Osteoblast (primary cell): ENCODE results near the gene CACHD1. TPM values are rescaled to one million over a fixed set of nuclear protein-coding genes. Genes with fewer than 3 reads are reported as not detected.

Source experiments
- DNase-seq: peaks from one replicate; pipeline ENCODE4 v3.0.0; 2011; ENCODE audit warnings: low spot score, mixed read lengths; ENCODE audit not compliant: insufficient read length; ENCODE audit errors: missing footprints
- H2AFZ ChIP-seq: 2 replicates; pipeline ENCODE4 v1.6.0; 2011; ENCODE audit warnings: mild to moderate bottlenecking, low read length
- H3K27ac ChIP-seq: 2 replicates; pipeline ENCODE4 v1.5.1; 2011; ENCODE audit warnings: mild to moderate bottlenecking, low read depth, low read length, moderate library complexity
- H3K27me3 ChIP-seq: 2 replicates; pipeline ENCODE4 v1.6.0; 2012; ENCODE audit warnings: mild to moderate bottlenecking, control low read depth, inconsistent platforms, low read length, moderate library complexity; ENCODE audit not compliant: insufficient read depth
- H3K36me3 ChIP-seq: 2 replicates; pipeline ENCODE4 v1.5.1; 2011; ENCODE audit warnings: mild to moderate bottlenecking, low read length, control low read depth, moderate library complexity; ENCODE audit not compliant: insufficient read depth
- H3K4me1 ChIP-seq: 2 replicates; pipeline ENCODE4 v1.5.1; 2011; ENCODE audit warnings: mild to moderate bottlenecking, low read length, control low read depth, moderate library complexity; ENCODE audit not compliant: insufficient read depth
- H3K4me2 ChIP-seq: 2 replicates; pipeline ENCODE4 v1.6.0; 2011; ENCODE audit warnings: mild to moderate bottlenecking, low read length; ENCODE audit not compliant: insufficient read depth
- H3K4me3 ChIP-seq: fragments of 200-600 bp; sonication (generic); 3 replicates; pipeline ENCODE4 v1.5.1; 2012; ENCODE audit warnings: mild to moderate bottlenecking, low read length, inconsistent platforms; ENCODE audit not compliant: insufficient read depth
- H3K79me2 ChIP-seq: 2 replicates; pipeline ENCODE4 v1.6.0; 2012; ENCODE audit warnings: mild to moderate bottlenecking, low read length, control low read depth, inconsistent platforms; ENCODE audit not compliant: insufficient read depth
- H3K9me3 ChIP-seq: 2 replicates; pipeline ENCODE4 v1.5.1; 2011; ENCODE audit warnings: low read depth, low read length, control low read depth
- H4K20me1 ChIP-seq: 2 replicates; pipeline ENCODE4 v1.6.0; 2012; ENCODE audit warnings: mild to moderate bottlenecking, low read length, control low read depth; ENCODE audit not compliant: insufficient read depth
- total RNA-seq: library from RNA; depleted of rRNA; stranded (reverse); fragments of >200 nt; gene quantifications from 2 replicates; pipeline ENCODE4 v1.2.3, GENCODE V29; 2012
- TF ChIP-seq, protein P1 (sequence below): IDR thresholded peaks from 2 replicates; pipeline ENCODE4 v1.5.1; 2011; ENCODE audit warnings: mild to moderate bottlenecking, low read depth, low read length, moderate library complexity; ENCODE audit errors: extremely low read depth

The CACHD1 gene
- total RNA-seq, 1 donor = 5.1 TPM

GRCh38 chr1:64526312-64526711, 56.4 kb downstream of the CACHD1 start:
- H2AFZ ChIP-seq = peak overlapping the region; percentile 64
- H3K27ac ChIP-seq = no peak overlapping the region
- no peaks in the 10 kb centered on the region for H3K36me3 ChIP-seq
- no peak for DNase-seq
- H4K20me1 ChIP-seq = no peaks in the 10 kb centered on the region
- no peaks in the 10 kb centered on the region for H3K9me3 ChIP-seq
- no peak overlapping the region for H3K4me3 ChIP-seq
- TF ChIP-seq, protein P1, sequence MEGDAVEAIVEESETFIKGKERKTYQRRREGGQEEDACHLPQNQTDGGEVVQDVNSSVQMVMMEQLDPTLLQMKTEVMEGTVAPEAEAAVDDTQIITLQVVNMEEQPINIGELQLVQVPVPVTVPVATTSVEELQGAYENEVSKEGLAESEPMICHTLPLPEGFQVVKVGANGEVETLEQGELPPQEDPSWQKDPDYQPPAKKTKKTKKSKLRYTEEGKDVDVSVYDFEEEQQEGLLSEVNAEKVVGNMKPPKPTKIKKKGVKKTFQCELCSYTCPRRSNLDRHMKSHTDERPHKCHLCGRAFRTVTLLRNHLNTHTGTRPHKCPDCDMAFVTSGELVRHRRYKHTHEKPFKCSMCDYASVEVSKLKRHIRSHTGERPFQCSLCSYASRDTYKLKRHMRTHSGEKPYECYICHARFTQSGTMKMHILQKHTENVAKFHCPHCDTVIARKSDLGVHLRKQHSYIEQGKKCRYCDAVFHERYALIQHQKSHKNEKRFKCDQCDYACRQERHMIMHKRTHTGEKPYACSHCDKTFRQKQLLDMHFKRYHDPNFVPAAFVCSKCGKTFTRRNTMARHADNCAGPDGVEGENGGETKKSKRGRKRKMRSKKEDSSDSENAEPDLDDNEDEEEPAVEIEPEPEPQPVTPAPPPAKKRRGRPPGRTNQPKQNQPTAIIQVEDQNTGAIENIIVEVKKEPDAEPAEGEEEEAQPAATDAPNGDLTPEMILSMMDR = no peak
- peak overlapping the region; percentile 29 for H3K4me2 ChIP-seq
- H3K27me3 ChIP-seq = no peaks in the 10 kb centered on the region
- H3K79me2 ChIP-seq = no peaks in the 10 kb centered on the region
- peaks cover 18% of the 10 kb centered on the region for H3K4me1 ChIP-seq

DNA sequence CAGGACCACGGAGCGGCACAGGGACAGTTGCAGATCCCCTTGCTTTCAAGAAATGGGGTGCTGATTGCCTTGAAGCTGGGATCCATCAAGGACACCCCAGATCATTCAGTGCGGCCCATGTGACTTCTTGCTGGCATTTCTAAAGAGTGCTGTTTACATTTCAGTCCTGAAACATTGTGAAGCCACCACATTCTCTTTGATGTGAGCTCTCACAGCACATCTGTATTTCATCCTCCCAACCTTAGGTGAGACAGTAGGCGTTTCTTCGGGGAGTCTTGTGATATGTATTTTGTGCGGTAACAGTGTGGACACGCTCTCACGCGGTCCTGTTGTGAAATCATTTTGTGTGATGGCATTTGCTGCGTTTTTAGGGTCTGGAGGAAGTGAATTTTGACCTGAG, 57.2 kb downstream of the CACHD1 start:
- H3K79me2 ChIP-seq = no peaks in the 10 kb centered on the region
- no peak overlapping the region for H2AFZ ChIP-seq
- H3K9me3 ChIP-seq = no peaks in the 10 kb centered on the region
- H3K27ac ChIP-seq = no peak overlapping the region
- DNase-seq = no peak
- H3K27me3 ChIP-seq = no peaks in the 10 kb centered on the region
- no peak overlapping the region for H3K4me3 ChIP-seq
- H3K36me3 ChIP-seq = no peaks in the 10 kb centered on the region
- TF ChIP-seq, protein P1 = no peak
- H4K20me1 ChIP-seq = no peaks in the 10 kb centered on the region
- H3K4me1 ChIP-seq = peaks cover 18% of the 10 kb centered on the region
- H3K4me2 ChIP-seq = no peak overlapping the region

DNA sequence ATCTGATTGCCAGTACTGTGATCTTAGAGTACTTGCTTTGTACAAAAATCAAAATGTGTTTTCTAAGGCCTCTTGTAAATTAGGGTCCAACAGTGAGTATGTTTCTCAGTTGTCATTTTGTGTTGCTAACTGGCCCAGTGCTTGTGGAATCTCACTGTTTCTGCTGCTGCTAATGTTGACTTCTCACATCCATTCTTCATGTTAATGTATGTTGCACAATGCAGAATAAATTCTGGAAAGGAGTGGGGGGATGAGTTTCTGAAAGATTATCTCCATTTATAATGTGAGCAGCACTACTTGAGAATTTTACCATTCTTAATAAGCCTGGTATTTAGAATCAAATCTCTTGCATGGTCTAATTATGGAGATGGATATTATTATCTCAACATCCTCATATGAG, 57.9 kb downstream of the CACHD1 start:
- no peaks in the 10 kb centered on the region for H3K27me3 ChIP-seq
- DNase-seq = no peak
- H3K36me3 ChIP-seq = no peaks in the 10 kb centered on the region
- H2AFZ ChIP-seq = no peak overlapping the region
- TF ChIP-seq, protein P1 = no peak
- H3K4me3 ChIP-seq = no peak overlapping the region
- no peaks in the 10 kb centered on the region for H3K79me2 ChIP-seq
- no peak overlapping the region for H3K4me2 ChIP-seq
- no peak overlapping the region for H3K27ac ChIP-seq
- no peaks in the 10 kb centered on the region for H4K20me1 ChIP-seq
- peaks cover 18% of the 10 kb centered on the region for H3K4me1 ChIP-seq
- H3K9me3 ChIP-seq = no peaks in the 10 kb centered on the region

DNA sequence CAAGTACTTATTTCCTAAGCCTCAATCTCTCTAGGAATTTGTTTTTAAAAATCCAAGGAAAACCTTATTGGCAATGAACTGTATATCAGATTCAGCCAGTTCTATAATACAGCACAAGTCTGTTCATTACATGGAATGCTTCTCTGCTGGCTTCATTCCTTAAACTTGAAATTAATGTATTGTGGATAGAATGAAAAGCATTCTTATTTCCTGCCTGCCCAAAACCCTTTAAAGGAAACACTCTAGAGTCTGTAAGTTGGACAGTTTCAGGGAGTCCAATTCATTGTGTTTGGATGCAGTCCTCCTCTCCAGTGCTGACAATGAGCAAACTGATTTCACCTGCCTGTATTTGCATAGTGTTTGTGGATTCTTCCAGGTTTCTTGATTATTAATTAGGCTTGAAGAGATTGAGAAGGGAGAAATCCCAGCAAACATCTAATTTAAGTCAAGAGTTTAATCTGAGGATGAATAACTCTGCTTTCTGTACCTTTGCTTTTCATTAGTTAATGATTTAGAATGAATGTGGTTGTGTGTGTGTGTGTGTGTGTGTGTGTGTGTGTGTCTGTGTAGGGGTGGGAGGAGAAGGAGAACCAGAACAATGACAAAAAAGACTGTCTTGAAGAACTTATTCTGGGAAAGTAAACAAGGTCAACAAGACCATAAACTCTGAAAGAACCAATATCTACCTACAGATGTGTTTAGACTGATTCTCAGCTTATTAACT, 61.2 kb downstream of the CACHD1 start:
- Histone ChIP-seq H4K20me1 (no peaks in the 10 kb centered on the region), H3K27me3 (no peaks in the 10 kb centered on the region), H3K4me3 (no peak overlapping the region), H3K27ac (no peak overlapping the region), H2AFZ (no peak overlapping the region), H3K36me3 (no peaks in the 10 kb centered on the region), H3K4me1 (peaks cover 10% of the 10 kb centered on the region), H3K4me2 (no peak overlapping the region), H3K79me2 (no peaks in the 10 kb centered on the region), H3K9me3 (no peaks in the 10 kb centered on the region)
- DNase-seq = no peak
- TF ChIP-seq, protein P1 = no peak
